Calu3 (cell line): ENCODE results near the gene UBAC1. TPM values are rescaled to one million over a fixed set of nuclear protein-coding genes. Genes with fewer than 3 reads are reported as not detected.

Source experiments
- BruUV-seq: library from RNA; stranded (reverse); fragments of 400-500 nt; replicated peaks from 2 replicates; lab custom pipeline; 2021; lab: Mats Ljungman, UMichigan
- CTCF ChIA-PET: fragments of 300-600 bp; sonication (Branson Sonifier 250); formaldehyde crosslinking; loops from one replicate; lab custom pipeline; 2022; ENCODE audit warnings: antibody characterized with exemption; lab: Charles Lee
- DNase-seq: peaks from one replicate; pipeline ENCODE4 v3.0.0; 2022
- H3K27ac Mint-ChIP-seq: one replicate; pipeline ENCODE4 v1.8.0; 2022; ENCODE audit warnings: mixed read lengths; ENCODE audit not compliant: unreplicated experiment
- H3K27me3 Mint-ChIP-seq: one replicate; pipeline ENCODE4 v1.8.0; 2022; ENCODE audit warnings: mixed read lengths; ENCODE audit not compliant: unreplicated experiment
- H3K36me3 Mint-ChIP-seq: one replicate; pipeline ENCODE4 v1.8.0; 2022; ENCODE audit warnings: mild to moderate bottlenecking, moderate library complexity, mixed read lengths; ENCODE audit not compliant: insufficient read depth, unreplicated experiment
- H3K4me1 Mint-ChIP-seq: one replicate; pipeline ENCODE4 v1.8.0; 2022; ENCODE audit warnings: mild to moderate bottlenecking, low read depth, mixed read lengths; ENCODE audit not compliant: unreplicated experiment
- H3K4me3 Mint-ChIP-seq: one replicate; pipeline ENCODE4 v1.8.0; 2022; ENCODE audit warnings: mild to moderate bottlenecking, low read depth, moderate library complexity, mixed read lengths; ENCODE audit not compliant: unreplicated experiment
- H3K9me3 Mint-ChIP-seq: one replicate; pipeline ENCODE4 v1.8.0; 2022; ENCODE audit warnings: low read depth, mixed read lengths; ENCODE audit not compliant: unreplicated experiment
- CTCF ChIP-seq: fragments of 200-600 bp; IDR thresholded peaks from one replicate; pipeline ENCODE4 v1.8.0; 2022; ENCODE audit warnings: antibody characterized with exemption; ENCODE audit not compliant: unreplicated experiment
- intact Hi-C: fragments of 100-400 bp; cut with micrococcal nuclease; formaldehyde crosslinking; loops from one replicate; pipeline ENCODE4 v1.10.0; 2022; ENCODE audit not compliant: unreplicated experiment
- total RNA-seq: library from RNA; stranded (reverse); gene quantifications from 2 replicates; pipeline ENCODE4 v1.2.3, GENCODE V29; 2022

UBAC1 gene
- total RNA-seq, 1 experiment from 2014 or later = 19.5 TPM

- Mint-ChIP-seq H3K27ac (peak overlapping the region; percentile 63), H3K4me1 (no peaks in the 10 kb centered on the region), H3K36me3 (peaks cover 51% of the 10 kb centered on the region), H3K9me3 (peaks cover 18% of the 10 kb centered on the region), H3K4me3 (no peak overlapping the region), H3K27me3 (no peaks in the 10 kb centered on the region)
- no TSS peak for BruUV-seq
- intact Hi-C loops = no loop called here
- DNase-seq = no peak
- TF ChIP-seq CTCF = no peak
- CTCF ChIA-PET = no interaction called here
Measured at GRCh38 chr9:135910757-135911156, 50.4 kb downstream of the UBAC1 start.

GRCh38 chr9:135910216-135910615 is 51.0 kb downstream of the UBAC1 start:
- no peak for TF ChIP-seq CTCF
- Mint-ChIP-seq H3K9me3 (peaks cover 18% of the 10 kb centered on the region), H3K27me3 (no peaks in the 10 kb centered on the region), H3K27ac (no peak overlapping the region), H3K36me3 (peaks cover 55% of the 10 kb centered on the region), H3K4me1 (peaks cover 3% of the 10 kb centered on the region), H3K4me3 (no peak overlapping the region)
- TSS peak; percentile 20 for BruUV-seq
- CTCF ChIA-PET = no interaction called here
- no peak for DNase-seq
- intact Hi-C loops = no loop called here

GRCh38 chr9:135909371-135909770 is 51.8 kb downstream of the UBAC1 start:
- Mint-ChIP-seq H3K4me1 (peaks cover 9% of the 10 kb centered on the region), H3K27me3 (no peaks in the 10 kb centered on the region), H3K9me3 (peaks cover 18% of the 10 kb centered on the region), H3K36me3 (peaks cover 63% of the 10 kb centered on the region), H3K27ac (no peak overlapping the region), H3K4me3 (peak overlapping the region; percentile 73)
- no peak for DNase-seq
- BruUV-seq = no TSS peak
- TF ChIP-seq CTCF = no peak
- CTCF ChIA-PET = interaction anchor here (0.6 kb wide), 2 partner anchors 14 to 1711 kb away, joined by 3 to 5 read pairs; no protein-coding TSS in a partner anchor
- intact Hi-C loops = no loop called here

GRCh38 chr9:135908754-135909204 is 52.4 kb downstream of the UBAC1 start:
- no peak for TF ChIP-seq CTCF
- Mint-ChIP-seq H3K4me1 (peaks cover 9% of the 10 kb centered on the region), H3K27ac (no peak overlapping the region), H3K9me3 (peaks cover 17% of the 10 kb centered on the region), H3K4me3 (peak overlapping the region; percentile 73), H3K36me3 (peaks cover 67% of the 10 kb centered on the region), H3K27me3 (no peaks in the 10 kb centered on the region)
- CTCF ChIA-PET = interaction anchor here (0.6 kb wide), 1 partner anchor 1711 kb away, joined by 5 read pairs; no protein-coding TSS in a partner anchor
- DNase-seq = no peak
- intact Hi-C loops = no loop called here
- BruUV-seq = TSS peak; percentile 46
